ENCODE results near the gene PRKCD.

PRKCD gene

DNA sequence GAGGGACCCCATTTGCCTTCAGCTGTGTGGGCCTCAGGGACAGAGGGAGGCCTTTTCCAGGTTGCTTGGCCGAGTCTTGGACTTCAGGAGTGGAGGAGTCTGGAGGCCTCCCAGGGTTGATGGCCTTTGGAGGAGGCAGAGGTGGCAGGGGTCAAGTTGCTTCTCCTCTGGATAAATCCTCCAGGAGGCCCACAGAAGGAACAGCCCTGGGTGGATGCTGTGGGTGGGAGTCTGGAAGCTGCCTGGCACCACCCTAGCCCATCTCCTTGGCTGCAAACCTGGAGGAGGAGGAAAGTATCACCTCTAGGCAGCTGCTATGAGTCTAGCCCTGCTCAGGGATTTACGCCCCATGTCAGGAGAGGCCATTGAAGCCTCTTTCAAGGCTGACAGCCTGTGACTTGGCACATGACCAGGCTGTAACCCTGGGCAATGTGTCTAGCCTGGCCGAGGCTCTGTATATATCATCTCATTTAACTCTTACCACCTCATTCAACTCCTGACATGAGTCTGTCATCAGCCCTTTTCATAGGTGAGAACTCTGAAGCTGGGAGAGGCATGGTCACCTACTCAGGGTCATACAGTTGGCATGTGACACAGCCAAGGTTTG is 2.9 kb upstream of the PRKCD start:
- no peak for DNase-seq

DNA sequence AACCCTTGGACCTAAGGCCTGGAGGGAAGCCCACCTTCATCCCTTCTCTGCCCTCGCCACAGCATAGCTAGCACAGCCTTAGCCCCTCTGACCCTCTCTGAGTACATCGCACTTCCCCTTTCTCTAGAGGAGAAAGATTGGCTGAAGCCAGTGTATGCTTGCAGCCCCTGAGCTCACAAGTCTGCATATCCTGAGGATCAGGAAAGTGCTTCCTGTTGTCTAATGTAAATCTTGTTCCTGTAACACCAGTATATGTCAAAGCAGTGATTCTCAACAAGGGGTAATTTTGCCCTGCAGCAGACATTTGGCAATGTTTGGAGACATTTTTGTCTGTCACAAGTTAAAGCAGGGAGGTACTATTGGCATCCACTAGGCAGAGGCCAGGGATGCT is 2.2 kb upstream of the PRKCD start:
- DNase-seq = no peak

DNA sequence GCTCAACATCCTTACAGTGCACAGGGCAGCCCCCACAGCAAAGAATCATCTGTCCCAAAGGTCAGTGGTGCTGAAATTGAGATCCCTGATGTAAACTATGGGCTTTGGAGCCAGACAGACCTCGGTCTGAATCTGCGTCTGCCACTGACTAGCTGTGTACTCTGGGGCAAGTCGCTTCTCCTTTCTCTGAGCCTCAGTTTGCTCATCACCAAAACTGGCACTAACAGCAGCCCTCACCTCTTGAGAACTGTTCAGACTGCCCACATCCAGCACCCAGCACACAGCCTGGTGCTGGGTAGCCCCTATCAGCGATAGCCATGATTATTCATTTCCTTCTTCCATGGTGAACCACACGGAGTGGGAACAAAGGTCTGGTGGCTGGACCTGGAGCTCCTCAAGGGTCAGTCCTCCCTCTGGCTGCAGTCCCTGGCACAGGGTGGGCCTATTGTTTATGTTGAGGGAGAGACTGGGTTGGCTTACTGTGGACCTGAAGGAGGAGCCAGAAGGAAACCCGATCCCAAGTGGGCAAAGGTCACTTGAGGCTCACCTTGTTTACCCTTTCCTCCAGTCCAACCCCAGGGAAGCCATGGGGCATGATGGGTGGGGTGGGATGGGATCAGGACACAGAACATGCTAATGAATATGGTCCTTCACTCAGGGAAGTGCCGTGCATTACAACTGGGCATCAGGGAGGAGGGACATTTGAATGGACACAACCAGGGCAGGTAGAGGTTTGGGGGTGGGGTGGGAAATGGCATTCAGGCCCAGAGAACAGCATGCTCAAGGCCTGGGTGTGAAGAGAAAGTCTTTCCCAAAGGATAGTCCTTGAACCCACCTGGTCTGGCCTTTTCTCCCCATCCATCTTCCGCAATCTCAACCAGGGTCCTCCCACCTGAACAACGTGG is 1.6 kb upstream of the PRKCD start:
- no peak for DNase-seq

DNA sequence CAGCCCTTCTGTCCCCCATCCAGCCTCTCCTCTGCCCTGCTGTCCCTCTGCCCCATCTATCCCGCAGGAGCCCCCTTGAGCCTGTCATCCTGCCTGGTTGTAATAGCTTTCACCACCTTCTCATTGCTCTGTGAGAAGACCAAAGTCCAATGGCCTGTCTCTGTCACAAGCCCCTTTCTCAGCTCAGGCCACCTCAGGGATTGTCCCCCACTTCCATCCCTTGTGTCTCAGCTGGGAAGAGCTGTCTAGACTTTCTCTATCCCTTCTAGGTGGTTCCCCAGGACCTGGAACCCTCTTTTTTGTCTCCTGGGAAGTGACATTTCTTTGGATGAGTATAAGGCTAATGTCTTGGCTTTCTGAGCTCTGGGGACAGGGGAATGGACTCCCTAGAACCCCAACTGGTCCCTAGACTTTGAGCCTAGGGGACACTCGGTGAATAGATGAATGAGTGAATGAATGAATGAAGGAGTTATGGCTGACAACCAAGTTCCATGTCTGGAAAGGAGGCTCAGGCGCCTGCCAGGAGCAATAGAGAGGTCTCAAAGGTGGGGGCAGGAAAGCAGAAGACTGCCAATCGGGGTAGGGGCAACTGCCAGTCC is 849 bp upstream of the PRKCD start:
- no peak for DNase-seq

DNA sequence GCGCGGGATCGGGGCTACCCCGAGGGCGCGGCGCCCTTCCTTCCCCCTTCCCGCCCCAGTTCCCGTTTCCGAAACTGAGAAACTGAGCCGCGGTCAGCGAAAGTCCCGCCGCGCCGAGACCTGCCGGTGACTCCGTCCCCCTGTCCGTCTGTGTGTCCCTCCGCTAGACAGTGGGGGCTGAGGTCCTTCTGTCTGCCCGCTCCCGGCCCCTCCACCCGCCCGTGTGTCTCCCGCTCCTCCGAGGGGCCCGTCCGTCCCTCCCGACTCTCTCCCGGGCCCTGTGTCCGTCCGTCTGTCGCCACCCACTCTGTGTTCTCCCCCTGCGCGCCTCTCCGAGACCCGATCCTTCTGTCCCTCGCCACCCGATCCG is 426 bp downstream of the PRKCD start:
- DNase-seq = no peak

DNA sequence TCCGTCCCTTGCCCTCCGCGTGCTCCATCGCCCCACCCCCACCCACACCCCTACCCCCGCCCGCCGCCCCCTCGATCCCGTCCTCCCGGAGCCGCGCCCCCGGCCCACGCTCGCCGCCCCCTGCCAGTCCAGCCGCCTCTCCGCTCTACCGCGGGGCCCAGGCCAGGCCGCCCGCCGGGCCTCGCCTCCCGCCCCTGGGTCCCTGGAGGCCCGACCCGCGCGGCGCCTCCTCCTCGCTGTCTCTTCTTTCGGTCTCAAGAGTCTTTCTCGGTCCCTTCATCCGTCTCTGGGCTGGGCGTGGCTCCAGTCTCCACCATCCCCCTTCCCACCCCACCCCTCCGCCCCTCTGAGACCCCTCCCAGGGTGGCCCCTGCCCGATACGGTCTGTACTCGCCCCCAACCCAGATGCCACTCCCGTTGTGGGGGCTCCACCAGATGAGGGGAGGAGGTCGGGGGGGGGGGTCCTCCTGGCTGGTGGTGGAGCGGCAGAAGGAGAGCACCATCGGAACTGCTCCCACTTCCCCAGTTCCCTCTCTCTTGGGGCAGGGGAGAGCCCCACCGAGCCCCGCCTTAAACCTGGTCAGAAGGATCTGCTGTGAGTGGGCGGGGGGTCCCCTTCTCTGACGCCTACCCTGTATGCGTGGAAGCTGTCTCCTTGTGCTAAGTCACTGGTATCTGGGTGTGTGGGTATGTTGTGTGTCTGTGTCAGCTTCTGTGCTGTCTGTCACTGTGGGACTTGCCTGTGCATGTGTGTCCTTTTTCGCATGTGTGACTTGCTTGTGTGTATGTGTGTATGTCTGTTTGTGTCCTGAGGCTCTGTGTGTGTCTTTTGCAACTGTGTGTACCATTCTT is 1.0 kb downstream of the PRKCD start:
- DNase-seq = no peak

DNA sequence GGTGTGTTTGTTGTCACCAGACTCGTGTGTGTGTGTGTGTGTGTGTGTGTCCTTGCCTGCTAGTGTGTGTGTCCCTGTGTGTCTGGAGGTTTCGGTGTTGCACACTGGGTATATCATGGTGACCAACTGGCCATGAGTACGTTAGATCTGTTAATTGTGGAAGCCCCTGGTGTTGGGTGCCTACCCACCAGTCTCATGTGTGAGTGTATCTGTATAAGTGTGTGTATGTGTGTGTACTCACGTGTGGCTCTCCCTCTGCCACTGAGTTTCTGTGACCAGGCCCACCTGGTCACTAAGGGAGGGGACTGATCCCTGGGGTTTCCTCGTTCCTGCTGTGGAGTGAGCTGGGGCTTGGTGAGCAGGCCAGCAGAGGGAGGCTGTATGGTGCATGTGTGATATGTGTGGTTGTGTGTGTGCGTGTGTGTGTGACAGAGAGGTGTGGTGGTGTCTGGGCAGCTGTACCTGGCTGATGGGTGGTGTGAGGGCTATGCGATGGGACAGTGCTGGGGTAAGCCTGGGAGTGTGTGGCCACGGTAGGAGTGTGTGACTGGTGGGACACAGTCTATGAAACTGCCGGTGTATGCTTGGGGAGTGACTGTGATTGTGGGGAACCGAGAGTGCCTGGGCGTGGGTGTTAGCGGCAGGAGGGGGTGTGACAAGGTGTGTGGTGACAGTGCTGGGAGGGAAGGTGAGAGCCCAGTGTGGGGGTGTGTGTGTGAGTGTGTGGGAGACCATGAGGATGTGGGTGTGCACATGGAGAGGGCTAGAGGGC is 1.8 kb downstream of the PRKCD start:
- DNase-seq = no peak

DNA sequence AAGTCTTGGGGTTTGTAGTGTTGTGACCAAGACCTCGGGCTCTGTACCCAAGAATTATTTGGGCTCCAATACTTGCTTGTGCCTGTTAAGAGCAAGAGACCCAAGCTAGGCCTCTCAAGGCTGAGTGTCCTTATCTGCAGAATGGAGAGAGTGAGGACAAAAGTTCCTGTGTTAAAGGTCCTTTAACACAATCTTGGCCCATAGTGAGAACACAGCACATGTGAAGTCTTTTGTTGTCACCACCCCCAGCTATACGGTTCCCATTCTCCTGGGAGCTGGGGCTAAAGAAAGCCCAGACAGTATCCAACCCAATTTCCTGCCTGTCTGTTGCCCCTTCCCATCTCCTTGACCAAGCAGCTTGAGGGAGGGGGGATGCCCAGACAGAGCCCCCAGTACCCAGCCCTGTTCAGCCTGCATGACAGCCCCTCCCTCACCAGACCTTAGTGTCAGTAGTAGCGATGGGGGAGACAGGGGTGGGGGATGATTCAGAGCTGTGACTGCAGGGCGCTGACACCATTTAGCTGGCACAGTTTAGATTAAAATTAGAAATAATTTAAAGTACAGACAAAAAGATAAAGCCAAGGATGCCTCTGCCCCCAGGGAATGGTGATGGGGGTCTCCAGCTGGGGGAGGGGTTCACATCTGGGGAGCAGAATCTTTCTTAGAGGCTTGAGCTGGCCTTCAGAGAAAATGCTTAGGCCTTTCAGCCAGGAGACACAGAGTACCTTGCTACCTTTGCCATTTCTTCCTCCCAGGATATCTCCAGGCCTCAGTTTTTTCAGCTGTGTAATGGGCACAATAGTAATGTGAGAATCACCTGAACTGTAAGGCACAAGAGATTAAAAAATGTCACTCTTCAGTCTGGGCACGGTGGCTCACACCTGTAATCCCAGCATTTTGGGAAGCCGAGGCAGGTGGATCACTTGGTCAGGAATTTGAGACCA is 2.7 kb downstream of the PRKCD start:
- DNase-seq = no peak

DNA sequence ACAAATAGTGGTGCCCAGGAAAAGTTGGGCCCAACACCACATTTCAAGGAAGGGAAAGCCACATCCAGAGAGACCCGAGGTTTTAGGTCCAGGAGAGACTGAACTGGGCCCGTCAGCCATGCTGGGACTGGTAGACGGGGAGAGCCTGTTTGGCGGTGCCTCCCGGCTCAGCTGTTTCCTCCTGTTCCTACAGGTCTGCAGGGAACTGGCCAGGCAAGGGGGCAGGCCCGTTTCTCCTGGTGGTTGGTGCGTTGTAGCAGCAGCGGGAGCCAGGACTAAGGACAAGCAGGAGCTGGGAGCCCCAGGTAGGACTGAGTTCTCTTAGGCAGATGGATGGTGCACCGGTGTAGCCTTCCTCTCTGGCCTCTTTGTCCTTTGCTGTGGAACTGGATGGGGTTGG is 3.9 kb downstream of the PRKCD start:
- DNase-seq = no peak

DNA sequence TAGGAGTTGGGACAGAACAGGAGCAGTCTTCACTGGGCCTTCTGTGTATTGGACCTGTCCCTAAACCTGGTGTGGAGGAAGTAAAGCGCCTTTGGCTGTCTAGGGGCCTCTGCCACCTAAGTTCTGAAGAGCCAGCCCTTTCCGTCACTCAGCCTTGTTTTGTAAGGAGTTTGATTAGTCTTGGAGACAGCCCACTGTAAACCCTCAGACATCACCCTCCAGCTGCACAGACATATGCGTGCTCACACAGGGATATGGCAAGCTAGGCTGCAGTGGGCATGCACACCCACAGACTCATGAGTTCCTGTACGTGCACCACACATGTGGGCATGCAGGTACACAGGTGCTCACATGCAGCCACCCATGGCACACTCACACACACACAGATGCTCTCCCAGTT is 5.2 kb downstream of the PRKCD start:
- no peak for DNase-seq

DNA sequence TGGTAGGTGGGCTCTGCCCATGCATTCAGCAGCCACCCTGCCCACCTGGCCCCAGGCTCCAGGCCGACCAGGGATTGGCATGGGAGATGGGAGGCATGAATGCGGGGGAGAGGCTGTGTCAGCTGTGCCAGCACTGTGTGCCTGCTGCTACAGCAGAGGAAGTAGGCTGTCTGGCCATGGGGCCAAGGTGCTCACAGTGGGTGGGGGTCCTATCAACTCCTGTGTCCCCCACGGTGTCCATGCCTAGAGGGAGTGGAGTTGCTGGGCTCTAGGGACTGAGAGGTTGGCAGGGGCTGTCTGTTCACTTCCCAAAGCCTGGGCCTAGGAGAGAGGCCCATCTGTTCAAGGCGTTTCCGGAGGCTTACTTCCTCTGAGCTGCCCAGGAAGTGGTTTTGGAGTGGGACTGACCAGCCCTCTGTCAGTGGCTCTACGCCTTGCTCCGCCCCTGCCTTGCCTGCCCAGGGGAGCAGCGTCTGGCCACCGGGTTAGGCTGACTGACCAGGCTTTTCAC is 5.8 kb downstream of the PRKCD start:
- no peak for DNase-seq

DNA sequence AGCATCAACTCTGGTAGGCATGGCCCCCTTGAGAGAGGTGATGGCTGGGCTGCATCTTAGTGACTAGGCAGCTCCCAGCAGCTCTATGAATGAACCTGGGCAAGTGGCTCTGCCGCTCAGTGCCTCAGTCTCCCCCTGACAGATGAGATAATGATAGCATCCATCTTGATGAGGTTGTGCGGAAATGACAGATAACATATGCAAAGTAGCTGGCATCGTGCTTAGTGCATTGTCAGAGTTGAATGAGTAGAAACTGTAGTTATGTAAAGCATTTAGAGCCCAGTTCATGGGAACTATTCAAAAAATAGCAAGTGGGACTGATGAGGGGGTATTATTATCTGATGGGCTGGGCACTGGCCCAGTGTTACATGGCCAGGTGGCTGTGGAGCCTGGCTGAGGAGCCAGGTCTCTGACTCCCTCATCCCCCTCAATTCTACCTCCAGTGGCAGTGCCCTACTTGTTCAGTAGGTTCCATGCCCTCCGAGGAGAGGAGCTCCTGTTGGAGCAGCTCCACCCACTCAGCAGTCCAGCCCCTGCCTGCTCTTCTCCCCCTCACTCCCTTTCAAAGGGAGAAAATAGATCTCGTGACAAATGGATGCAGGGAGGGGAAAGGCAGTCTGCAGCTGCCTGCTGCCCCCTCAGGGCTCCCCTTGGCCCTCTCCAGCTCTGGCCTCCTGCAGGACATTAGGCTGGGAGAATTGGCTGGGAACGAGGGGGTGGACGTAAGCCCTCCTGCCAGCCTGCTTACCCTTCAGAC is 6.6 kb downstream of the PRKCD start:
- DNase-seq = no peak

DNA sequence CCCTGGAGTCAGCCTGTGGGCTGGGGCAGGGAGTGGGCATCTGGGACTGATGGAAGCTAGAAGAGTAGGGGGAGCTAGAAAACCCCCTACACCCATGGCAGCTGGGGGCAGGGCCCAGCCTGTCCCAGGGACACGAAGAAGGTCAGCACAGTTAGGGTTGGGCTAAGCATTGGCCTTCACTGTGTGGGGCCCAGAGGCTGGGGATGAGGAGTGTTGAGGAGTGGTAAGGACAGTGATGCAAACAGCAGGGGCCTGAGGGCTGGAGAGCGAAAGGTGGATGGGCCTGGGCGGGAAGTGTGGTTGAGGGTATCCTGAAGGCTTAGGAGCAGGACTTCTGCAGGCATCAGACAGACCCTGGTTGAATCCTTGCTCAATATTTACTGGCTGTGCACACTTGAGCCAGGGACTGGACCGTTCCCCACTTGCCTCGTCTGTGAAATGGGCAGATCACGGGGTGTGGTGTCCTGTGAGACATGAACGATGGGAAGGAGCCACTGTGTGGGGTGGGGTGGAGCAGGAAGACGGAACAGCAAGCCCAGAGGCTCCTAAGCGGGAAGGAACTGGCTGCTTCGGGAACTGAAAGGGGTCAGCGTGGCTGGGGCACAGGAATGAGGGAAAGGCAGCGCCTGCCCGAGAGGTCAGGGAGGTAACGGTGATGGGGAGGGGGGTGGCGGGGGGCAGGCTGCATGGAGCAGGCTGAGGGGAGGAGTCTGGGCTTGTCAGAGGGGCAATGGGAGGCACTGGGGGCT is 7.3 kb downstream of the PRKCD start:
- DNase-seq = no peak

DNA sequence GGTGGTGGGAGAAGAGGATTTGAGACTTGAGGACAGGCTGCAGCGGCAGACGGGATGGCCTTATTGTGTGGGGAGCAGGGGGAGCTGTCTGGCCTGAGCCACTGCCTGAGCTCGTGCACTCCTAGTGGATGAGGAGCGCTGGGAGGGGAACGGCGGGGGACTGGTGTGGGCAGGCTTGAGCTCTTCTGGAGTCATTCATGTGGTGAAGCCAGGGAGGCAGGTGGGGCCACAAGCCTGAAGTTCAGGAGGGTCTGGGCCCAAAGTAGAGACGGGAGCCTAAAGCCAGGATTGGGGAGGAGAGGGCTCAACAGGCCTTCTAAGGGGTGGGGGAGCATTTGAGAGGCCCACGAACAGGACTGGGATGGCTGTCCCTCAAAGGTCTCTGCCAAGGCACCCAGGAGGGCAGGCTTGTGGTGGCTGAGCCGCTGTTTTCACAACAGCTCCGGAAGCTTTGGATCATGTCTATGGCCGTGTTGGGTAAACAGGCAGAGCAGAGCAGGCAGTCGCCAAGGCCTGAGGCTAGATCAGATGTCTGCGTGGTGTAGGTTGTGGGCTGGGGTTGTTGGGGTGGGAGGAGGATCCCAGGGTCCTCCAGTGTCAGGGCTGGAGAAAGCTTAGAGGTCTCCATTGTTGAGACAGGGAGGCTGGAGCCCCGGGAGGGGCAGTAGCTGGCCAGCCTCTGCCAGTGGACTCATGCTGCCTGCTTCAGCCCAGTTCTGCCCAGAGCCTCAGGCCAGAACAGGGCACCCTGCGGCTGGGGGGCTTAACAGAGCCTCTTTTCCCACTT is 8.2 kb downstream of the PRKCD start:
- DNase-seq = no peak

DNA sequence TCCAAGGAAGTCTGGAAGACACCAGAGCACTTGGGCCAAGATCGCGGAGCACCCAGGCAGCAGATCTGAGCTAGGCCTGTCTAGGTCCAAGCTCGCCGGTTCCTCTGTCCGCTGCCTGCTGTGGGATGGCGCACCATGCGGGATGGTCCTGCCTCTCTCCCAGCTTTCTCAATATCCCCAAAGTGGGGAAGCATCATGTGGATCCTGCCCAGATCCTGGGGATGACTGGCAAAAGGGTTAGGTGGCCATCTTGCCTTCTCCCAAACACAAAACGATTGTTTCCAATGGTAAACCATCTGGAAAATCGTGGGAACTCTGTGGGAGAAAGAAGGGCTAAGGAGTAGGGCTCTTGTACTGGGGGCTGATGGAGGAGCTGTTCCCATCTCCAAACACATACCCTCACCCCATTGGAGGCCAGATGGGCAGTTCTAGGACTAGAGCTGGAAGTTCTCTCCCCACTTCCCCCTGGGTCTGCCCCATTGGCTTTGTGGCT is 8.9 kb downstream of the PRKCD start:
- no peak for DNase-seq

DNA sequence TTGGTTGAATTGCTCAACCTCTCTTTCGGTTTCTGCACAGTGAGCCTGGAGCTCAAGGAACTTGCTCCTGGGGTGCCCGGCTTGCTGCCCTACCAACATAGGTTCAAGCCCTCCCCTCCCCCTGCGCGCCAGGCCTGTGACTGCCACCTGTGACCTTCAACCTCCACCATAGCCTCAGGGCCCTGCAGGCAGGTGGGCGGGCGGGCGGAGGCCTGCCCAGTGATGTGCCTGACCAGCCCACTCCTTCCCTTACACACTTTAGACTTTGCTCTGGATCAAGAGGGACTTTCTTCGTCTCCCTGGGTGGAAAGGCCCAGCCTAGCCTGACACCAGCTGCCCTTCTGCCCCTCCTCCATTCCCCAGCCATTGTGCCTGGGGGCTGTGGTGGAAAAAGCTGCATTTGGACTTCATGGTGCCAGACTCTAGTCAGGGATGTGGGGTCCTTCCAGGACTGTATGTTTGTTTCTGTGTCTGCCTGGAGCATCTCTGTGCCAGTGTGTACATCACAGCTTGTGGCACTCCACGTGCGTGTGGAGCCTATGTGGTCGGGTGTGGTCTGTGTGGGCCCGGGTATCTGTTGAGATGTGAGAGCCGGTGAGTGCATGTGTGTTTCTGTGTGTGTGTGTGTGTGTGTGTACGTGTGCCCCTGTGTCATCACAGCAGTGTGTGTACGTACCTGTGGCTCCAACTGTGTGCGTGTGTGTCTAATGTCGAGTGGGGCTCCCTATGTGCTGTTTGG is 9.5 kb downstream of the PRKCD start:
- no peak for DNase-seq

DNA sequence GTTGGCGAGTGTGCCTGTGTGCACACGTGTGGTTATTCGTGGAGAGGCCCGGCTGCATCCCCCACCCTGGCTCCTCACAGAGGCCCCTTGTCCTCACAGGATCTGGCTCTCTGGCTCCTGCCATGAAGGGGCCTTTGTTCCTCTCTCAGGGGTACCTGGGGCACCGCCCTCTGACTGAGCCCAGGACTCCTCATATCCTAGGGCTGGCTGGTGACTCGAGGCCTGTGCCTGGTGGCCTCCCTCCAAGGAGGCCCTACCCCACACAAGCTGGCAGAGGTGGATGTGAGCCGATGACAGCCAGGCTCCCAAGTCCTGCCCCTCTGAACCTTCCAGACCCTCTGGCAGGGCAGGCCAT is 10.0 kb downstream of the PRKCD start:
- no peak for DNase-seq

All from right forelimb (tissue), 1 donor.